HG03520 (cell line): ENCODE results near the gene NCBP2.
"Not testable (repeated sequence)": the region's sequence is repeated elsewhere in the genome, so short reads cannot be mapped to it uniquely, and the experiment has no call there.

ENCODE experiments used
- ATAC-seq: cut with Tn5 transposase; IDR thresholded peaks from one replicate; pipeline ENCODE4 v1.9.1; 2021; ENCODE audit warnings: mild to moderate bottlenecking, moderate library complexity; ENCODE audit not compliant: unreplicated experiment

The NCBP2 gene

GRCh38 chr3:196968233-196969133, 26.2 kb upstream of the NCBP2 start, which contains the start of gene PIGZ:
PIGZ (minus strand) TSS chr3:196968833; CDS start chr3:196952031, 16,802 bp downstream.
- peak; percentile 36 for ATAC-seq

GRCh38 chr3:196967412-196968232, 25.3 kb upstream of the NCBP2 start:
- ATAC-seq = no peak

- ATAC-seq = no peak
Observed at GRCh38 chr3:196966526-196967401, 24.4 kb upstream of the NCBP2 start.

- ATAC-seq = no peak
Observed at GRCh38 chr3:196965804-196966173, 23.5 kb upstream of the NCBP2 start.

GRCh38 chr3:196965112-196965803, 22.9 kb upstream of the NCBP2 start:
- no peak for ATAC-seq

GRCh38 chr3:196963631-196963953, 21.3 kb upstream of the NCBP2 start:
- ATAC-seq = no peak

- ATAC-seq = no peak
Observed at GRCh38 chr3:196962930-196963630, 20.8 kb upstream of the NCBP2 start.

- ATAC-seq = no peak
Observed at GRCh38 chr3:196962108-196962929, 20.0 kb upstream of the NCBP2 start.

GRCh38 chr3:196954832-196955231, 12.5 kb upstream of the NCBP2 start:
- no peak for ATAC-seq

- no peak for ATAC-seq
Observed at GRCh38 chr3:196951371-196951770, 9.0 kb upstream of the NCBP2 start.

GRCh38 chr3:196949750-196950149, 7.4 kb upstream of the NCBP2 start:
- no peak for ATAC-seq

- no peak for ATAC-seq
Observed at GRCh38 chr3:196949285-196949619, 6.9 kb upstream of the NCBP2 start.

GRCh38 chr3:196948442-196949284, 6.3 kb upstream of the NCBP2 start:
- no peak for ATAC-seq

- ATAC-seq = no peak
Observed at GRCh38 chr3:196947860-196948441, 5.6 kb upstream of the NCBP2 start.

GRCh38 chr3:196947136-196947859, 5.0 kb upstream of the NCBP2 start:
- no peak for ATAC-seq

GRCh38 chr3:196944037-196944790, 1.9 kb upstream of the NCBP2 start:
- not testable (repeated sequence) for ATAC-seq
